GM06990 (cell line): ENCODE measurements around the gene SOX13.

Experiments used
- DNase-seq: peaks from one replicate; pipeline ENCODE4 v3.0.0-alpha.2; 2011; ENCODE audit not compliant: insufficient read length; ENCODE audit errors: extremely low read depth
- H3K27me3 ChIP-seq: replicated peaks from 2 replicates; pipeline ENCODE4 v1.6.0; 2011; ENCODE audit warnings: low read length; ENCODE audit not compliant: control insufficient read depth, insufficient read depth
- H3K36me3 ChIP-seq: 2 replicates; pipeline ENCODE4 v1.5.1; 2011; ENCODE audit warnings: low read length; ENCODE audit not compliant: control insufficient read depth, insufficient read depth
- H3K4me3 ChIP-seq: replicated peaks from 2 replicates; pipeline ENCODE4 v1.5.1; 2011; ENCODE audit warnings: low read depth, mild to moderate bottlenecking, control low read depth, low read length
- CTCF ChIP-seq: IDR thresholded peaks from 2 replicates; pipeline ENCODE4 v1.5.1; 2011; ENCODE audit warnings: low read length, control low read depth, mild to moderate bottlenecking, inconsistent platforms; ENCODE audit not compliant: insufficient read depth, poor library complexity, severe bottlenecking

The SOX13 gene

GRCh38 chr1:204073837-204074273 is 940 bp downstream of the SOX13 start:
- Histone ChIP-seq H3K36me3 (no peaks in the 10 kb centered on the region), H3K27me3 (peaks cover 2% of the 10 kb centered on the region), H3K4me3 (no peak overlapping the region)
- no peak for TF ChIP-seq CTCF
- DNase-seq = no peak

GRCh38 chr1:204074274-204075138 is 1.6 kb downstream of the SOX13 start:
- TF ChIP-seq CTCF = no peak
- no peak for DNase-seq
- H3K36me3 ChIP-seq = no peaks in the 10 kb centered on the region
- H3K4me3 ChIP-seq = no peak overlapping the region
- H3K27me3 ChIP-seq = peaks cover 2% of the 10 kb centered on the region

GRCh38 chr1:204075139-204075521 is 2.2 kb downstream of the SOX13 start:
- H3K4me3 ChIP-seq = no peak overlapping the region
- no peak for DNase-seq
- TF ChIP-seq CTCF = no peak
- peaks cover 2% of the 10 kb centered on the region for H3K27me3 ChIP-seq
- H3K36me3 ChIP-seq = no peaks in the 10 kb centered on the region

- peaks cover 2% of the 10 kb centered on the region for H3K27me3 ChIP-seq
- TF ChIP-seq CTCF = no peak
- no peak for DNase-seq
- no peaks in the 10 kb centered on the region for H3K36me3 ChIP-seq
- H3K4me3 ChIP-seq = no peak overlapping the region
Measured at GRCh38 chr1:204075890-204076846, 3.3 kb downstream of the SOX13 start.

- no peak for DNase-seq
- H3K4me3 ChIP-seq = no peak overlapping the region
- no peak for TF ChIP-seq CTCF
- H3K36me3 ChIP-seq = no peaks in the 10 kb centered on the region
- peaks cover 2% of the 10 kb centered on the region for H3K27me3 ChIP-seq
Measured at GRCh38 chr1:204076891-204077290, 4.0 kb downstream of the SOX13 start.
